HL-60/S4 (cell line): ENCODE measurements around the gene MYOM3.

Source experiments
- in situ Hi-C: fragments of 300-500 bp; cut with MboI; formaldehyde crosslinking; loops from 2 replicates; pipeline ENCODE4 v1.14.3; 2022; ENCODE audit warnings: low sequenced_read_pairs

The MYOM3 gene

DNA sequence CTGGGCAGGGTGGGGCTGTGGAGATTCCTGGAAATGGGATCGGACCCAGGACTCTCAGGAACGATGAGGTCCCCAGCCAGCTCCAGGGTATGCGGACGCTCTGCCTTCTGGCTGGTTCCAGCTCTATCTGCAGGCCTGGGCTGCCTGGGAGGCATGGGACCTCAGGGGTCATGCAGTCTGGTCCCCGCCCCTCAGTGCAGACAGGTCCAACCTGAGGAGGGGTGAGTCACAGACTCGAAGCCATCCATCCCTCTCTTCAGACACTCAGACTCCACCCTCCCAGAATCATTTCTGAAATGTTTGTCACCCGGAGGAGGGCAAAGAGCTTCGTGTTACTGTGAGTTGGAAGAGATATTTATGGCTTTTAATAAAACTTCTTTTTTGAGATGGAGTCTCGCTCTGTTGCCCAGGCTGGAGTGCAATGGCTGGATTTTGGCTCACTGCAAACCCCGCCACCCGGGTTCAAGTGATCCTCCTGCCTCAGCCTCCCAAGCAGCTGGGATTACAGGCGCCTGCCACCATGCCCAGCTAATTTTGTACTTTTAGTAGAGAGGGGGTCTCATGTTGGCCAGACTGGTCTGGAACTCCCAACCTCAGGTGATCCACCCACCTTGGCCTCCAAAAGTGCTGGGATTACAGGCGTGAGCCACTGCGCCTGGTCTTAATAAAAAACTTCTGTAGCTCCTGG lies 5.9 kb upstream of the MYOM3 start:
- in situ Hi-C loops: no loop called here

DNA sequence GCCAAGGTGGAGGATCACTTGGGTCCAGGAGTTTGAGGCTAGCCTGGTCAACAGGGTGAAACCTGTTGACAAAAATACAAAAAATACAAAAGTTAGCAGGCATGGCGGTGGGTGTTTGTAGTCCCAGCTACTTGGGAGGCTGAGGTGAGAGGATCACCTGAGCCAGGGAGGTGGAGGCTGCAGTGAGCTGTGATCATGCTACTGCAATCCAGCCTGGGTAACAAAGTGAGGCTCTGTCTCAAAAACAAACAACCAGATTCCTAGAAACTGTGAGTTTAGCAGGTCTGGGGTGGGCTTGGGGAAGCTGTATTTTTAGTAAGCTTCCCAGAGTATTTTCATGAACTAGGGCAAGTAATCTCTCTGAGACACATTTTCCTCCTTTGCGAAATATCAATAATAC lies 5.2 kb upstream of the MYOM3 start:
- in situ Hi-C loops: no loop called here

DNA sequence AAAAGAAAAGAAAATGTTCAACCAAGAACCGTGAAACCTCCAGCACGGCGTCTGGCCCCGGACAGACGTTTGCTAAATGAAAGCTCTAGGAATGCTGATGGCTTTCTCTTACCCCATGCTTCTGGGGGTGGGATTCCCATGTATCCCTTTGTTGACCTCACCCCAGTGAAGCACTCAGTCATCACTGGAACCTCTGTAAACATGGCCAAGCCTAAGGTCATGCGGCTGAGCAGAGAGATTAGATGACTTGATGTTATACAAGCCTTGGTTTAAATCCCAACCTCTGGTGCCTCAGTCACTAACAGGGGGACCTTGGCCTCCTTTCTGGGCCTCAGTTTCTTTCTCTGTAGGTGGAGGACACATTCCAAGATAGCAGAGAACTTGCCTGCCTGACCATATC lies 2.8 kb upstream of the MYOM3 start:
- in situ Hi-C loops: no loop called here

DNA sequence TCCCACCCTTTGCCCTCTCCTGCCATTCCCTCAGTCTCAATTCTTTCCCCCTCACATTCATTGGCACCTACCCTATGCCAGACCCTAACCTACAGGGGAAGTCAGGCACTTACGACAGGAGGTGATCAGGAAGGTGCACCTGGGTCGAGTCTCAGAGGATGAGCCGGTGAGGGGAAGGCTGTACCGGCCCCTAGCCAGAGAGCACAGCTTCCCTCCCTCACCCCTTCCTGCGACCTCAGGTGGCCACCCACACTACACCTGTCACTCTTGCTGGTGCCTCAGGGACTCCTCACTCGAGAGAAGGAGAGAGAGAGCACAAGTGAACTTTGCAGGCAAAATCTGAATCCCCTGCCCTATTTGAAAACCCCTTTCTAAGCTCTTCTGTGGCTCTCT lies 1.7 kb upstream of the MYOM3 start:
- in situ Hi-C loops: no loop called here

DNA sequence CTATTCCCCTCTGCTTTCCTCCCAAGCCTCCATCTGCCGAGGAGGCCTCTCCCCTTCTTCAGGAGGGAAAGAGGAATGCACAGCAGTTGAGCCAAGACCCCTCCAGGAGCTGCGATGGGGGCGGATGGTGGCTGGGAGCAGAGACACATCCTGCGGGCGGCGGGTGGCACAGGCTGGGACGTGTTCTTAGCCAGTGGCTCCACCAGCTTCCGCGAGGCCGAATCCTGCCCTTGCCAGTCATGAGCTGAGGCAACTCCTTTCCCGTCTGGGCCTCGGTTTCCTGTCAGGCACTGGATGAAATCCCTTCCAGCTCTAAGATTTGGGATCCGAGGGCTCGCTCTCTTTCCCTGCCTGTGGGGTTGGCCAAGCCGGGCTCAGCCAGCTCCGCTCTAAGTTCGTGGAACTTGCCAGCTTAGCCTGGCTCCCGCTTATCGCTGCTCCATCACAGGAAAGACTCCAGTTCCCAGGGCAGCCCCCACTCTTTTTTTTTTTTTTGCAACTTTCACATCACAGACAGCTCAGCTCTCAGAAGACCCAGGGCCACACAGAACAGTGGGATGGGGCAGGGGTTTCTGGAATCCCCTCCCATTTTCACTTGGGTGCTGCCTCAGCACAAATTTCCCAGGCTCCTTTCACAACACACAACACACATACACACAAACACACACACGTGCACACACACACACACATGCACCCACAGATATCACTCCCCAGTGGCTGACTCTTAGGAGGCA lies 506 bp downstream of the MYOM3 start:
- in situ Hi-C loops: no loop called here

DNA sequence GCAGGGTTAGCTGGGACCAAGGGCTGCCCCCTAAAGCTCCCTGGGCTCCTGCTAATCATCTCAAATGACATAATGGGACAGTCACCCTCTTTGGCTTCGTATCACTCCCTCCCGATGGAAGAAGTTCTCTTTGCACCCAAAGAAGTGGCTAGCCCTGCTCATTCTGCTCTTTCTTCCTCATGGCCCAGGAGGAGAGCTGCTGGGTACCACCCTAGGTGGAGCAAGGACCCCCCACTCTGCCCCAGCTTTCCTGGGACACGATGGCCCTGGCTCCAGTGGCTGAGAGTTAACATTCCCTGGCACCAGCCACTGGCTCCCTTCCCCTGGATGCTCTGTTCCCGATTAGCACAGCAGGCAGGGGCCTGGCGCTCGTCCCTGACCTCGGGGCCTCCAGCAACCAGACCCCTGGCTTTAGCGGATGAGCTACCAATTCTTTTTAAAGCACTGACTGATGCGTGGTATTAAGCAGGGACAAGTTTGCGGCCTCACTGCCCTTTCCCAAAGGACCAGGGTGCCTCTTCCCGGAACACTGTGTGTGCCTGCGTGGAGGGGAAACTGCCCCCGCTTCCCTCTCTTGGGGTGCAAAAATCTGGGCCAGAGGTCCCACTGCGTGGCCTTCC lies 1.2 kb downstream of the MYOM3 start:
- in situ Hi-C loops: no loop called here

DNA sequence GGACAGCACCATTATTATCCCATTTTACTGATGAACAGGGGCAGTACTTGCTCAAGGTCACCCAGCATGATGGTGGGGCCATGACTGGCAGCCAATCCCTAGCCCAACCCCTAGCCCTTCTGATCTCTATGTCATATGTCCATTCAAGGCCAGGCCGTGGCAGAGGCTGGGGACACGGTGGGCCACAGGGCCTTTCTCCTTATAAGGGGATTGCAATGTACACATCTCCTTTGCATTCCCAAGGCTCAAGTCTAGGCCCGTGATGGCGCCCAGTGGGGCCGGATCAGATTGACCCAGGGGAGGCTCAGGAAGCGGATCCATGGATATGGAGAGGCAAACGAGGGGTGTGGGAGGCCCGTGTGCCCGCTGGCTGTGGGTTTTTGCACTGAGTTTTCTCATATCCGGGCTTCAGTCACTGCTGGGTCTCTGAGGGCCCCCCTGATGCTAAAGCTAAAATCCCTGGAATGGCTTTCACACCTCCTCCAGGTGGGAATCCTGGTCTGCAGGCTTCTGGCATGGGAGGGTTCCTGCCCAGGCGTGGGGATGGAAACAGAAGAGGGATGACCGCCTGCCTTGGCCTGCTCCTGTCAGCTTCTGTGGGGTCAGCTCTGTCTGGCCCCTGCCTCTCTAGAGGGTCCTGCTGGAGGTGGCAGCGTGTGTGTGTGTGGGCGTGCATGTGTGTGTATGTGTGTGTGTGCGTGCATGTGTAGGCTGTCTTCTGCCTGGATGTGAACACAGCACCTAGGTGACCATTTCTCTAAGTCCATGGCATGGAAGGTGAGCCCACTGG lies 2.1 kb downstream of the MYOM3 start:
- in situ Hi-C loops: no loop called here

DNA sequence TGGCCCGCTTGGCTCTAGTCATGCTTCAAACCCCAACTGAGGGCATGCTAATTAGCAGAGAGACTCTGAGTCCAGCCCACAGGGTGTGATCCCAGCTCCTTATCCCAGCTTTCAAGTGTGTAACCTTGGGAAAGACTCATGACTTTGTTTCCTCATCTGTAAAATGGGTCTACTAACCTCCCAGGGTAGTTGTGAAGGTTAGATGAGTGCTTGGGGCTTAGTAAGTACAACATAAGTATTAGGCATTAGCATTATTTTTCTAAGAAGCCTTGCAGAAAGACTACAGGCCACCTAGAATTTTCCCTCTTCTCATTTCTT lies 2.8 kb downstream of the MYOM3 start:
- in situ Hi-C loops: no loop called here

DNA sequence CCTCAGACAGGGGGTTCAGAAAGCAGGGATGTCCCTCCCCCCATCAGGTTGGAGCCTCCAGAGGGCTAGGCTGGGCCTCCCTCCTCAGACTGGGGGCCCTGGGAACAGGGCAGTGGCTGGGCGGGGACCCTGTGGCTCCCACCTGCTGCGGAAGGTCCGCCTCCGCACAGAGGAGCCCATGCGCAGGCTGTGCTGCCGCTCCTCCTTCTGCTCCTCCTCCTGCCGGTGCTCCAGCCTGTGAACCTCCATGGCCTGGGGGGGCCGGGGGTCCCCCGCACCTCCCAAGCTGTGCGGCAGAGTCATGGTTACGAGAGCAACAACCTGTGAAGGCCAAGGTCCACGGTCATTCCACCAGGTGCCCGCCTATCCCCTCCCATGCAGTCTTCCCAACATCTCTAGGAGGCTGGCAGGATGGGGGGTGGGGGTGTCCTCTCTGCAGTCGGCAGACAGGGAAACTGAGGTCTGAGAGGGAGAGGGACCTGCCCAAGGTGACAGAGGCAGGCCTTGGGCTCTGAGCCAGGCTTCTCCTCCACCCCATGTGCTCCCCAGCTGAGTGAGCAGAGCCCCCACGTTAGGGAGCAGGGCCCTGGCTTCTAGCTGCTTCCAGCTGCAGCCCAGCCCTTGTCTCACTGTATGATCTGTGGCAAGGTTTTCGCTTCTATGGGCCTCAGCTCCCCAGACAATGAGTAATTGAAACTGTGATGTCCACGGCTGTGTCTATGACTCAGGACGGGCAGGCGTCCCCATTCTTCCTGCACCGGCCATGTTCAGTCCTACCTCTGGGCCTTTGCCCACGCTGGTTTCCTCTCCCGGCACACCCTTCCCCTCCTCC lies 3.4 kb downstream of the MYOM3 start:
- in situ Hi-C loops: no loop called here

DNA sequence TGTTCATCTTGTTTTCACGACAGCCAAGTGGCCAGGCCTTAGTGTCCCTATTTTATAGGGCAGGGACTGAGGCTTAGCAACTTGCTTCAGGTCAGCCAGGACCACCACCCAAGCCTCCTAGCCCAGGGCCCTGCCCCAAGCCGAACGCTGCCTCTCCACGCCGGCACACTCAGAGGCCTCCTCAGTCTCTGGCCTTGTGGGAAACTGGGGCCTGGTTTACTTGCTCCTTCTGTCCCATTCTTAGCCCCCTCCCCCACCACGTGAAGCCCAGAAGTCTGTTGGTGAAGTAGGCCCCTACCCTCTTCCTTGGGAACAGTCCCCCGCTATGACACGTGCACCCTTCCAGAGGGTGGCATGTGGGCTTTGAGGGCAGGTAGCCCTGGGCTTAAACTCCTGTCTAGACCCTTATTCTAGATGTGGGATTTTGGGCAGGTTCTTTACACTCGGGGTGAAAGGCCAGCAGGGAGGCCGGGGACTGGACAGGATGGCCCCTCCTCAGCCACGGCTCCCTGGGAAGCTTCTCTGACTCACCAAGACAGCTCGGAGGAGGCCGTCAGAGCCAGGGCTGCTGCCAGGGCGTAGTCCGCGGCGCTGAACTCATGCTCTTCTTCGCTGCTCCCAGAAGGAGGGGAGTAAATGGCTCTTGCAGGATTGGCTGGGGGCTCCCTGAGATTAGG lies 4.3 kb downstream of the MYOM3 start:
- in situ Hi-C loops: no loop called here

DNA sequence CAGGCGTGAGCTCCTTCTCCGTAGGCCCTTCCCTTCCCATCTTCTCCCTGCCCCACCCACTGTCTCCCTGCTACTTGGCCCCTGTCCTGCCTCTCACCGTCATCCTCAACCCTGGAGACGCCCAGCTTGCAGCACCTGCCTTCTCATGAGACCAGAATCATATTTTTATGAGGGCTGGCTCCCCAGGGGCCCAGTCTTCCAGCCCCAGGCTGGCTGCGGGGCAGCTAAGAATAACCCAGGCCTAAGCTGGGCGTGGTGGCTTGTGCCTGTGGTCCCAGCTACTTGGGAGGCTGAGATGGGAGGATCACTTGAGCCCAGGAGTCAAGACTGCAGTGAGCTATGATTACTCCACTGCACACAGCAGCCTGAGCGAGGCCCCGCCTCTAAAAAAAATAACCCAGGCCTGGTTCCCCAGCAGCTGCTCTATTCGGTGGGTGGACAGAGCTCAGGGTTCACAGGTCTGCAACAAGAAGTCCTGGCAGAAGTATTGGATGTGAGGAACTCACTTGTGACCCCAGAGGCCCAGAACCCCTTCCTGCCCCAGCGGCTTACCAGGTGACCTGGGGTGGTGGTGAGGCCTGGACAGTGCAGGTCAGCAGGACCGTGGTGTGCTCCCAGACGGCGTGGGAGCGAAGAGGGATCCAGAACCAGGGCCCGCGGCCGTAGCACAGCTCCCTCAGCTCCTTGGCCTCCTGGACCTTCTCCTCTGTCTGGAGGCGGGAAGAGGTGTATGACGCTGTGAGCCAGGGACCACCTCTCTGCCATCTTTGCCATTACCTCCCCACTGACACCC lies 6.4 kb downstream of the MYOM3 start:
- in situ Hi-C loops: no loop called here

DNA sequence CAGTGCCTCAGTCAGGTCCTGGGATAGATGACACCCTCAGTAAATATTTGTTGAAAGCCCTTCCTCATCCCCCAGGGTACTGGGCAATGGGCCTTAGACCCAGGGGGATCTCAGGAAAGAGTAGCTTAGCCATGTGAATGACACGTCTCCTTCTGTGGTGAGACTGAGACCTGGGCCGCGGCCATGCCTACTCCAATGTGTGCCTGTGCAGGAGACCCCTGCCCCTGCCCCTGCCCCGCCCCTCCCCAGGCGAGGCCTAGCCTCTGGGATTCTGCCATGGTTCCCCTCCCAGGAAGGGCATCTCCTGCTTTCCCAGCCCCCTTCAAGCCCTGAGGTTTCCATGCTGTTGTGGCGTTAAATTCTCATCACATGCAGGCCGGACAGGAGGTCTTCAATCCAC lies 7.1 kb downstream of the MYOM3 start:
- in situ Hi-C loops: no loop called here

DNA sequence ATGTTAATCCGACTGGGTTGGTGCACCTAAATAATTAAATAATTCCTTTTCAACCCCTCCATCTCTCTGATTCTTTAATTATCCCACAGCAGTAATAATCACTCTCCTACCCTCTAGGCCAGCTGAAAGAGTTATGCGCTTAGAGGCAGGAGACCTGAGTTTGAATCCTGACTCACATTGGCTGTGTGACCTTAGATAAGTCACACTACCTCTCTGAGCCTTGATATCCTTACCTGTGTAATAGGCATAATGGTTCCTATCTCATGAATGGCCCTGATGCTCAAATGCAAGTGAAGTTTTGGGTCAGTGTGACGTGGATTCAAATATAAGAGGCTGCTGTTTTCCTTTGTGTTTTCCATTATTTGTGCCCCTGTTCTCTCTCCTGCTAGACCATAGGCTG lies 8.1 kb downstream of the MYOM3 start:
- in situ Hi-C loops: no loop called here

DNA sequence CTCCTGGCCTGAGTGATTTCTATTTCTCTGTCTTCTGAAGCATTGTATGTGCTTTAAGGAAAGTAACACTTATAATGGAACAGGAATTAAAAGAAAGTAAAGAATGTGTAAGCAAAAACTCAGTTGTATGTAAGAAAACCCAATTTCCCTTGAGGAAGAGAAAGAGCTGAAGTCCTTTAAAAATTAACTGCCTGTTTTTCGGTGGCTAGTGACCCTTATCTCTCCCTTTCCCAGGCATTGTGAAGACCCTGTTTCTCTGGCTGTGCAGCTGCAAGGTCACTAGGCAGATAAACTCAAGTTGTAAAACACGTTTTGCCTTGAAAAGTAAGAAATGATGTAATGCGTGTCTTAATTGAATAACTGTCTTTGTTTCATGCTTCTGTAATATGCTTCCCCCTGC lies 8.5 kb downstream of the MYOM3 start:
- in situ Hi-C loops: no loop called here

DNA sequence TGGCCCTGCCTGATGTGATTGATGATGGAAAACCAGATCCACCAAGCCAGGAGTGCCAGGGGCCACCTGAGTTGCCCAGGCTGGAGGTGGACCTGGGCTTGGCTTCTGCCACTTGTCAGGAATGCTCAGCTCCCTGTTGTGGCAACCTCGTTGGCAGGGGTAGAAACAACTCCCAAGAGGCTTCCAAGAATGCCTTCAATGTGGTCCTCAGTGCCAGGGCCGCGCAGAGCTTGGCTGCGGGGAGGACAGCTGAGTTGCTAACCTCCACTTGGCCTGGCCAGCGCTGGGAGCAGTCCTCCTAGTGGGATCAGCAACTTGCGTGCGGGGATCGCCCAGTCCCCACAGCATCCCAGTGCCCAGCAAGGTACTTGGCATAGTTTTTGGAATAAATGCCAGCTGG lies 9.0 kb downstream of the MYOM3 start:
- in situ Hi-C loops: no loop called here

DNA sequence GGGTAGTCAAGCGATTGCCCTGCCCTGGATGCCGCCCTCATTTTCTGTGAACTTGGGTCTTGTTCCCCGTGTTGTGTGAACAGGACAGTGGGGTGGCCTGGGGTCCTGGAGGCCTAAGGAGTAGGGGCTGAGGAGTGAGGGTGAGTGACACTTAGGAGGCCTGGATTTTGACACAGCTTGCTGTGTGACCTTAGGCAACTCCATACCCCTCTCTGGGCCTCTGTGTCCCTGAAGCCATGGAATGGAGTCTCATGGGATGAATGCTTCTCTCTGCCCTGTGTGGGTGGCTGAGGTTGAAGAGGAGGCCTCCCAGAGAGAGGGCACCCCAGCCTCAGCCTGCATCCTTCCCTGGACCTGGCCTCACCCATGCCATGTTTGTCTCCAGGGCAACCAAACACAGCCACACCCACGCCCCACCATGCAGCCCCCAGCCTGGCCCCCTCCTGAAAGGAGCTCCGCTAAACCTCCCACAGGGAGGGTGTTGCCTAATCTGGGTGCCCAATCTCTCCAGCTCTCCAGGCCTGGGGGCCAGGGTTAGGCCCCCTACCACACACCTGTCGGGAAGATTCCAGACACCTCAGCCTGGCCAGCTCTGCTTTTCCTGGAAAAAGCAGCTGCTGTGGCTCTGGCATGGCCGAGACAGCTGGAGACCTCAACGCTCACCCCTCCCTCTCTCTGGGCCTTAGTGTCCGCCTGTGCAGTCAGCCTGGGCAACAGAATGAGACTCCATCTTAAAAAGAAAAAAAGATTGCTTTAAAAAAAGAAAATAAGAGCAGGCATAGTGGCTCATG lies 9.9 kb downstream of the MYOM3 start:
- in situ Hi-C loops: no loop called here

DNA sequence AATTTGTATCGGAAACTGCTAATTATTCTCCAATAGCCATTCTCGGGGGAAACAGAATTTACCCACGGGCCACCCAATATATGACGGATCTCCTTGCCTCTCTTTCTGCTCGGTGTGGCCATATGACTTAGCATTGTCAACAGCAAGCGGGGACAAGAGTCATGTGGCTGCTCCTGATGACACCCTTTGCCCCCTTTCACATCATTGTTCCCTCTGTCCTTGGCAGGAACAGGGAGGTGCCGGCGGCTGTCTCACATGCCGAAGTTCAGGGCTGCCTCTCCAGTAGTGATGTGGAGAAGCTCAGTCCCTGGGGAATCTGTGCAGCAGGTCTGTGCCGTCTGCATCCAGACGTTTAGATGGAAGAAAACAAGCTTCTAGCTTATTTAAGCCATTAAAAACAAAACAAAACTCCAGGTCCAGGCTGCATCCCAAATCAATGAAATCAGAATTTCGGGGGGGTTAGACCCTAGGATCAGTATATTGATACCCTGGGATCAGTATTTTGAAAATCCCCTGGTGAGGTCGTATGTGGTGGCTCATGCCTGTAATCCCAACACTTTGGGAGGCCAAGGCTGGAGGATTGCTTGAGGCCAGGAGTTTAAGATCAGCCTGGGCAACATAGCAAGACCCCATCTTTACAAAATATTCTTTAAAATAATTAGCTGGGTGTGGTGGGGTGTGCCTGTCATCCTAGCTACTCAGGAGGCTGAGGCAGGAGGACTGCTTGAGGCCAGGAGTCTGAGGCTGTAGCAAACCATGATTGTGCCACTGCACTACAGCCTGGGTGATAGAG lies 10.8 kb downstream of the MYOM3 start:
- in situ Hi-C loops: no loop called here
